Skeletal muscle tissue (tissue), 4 donors: ENCODE measurements around the gene TMEM145. TPM values are rescaled to one million over a fixed set of nuclear protein-coding genes. Genes with fewer than 3 reads are reported as not detected.
"Not testable (repeated sequence)": the region's sequence is repeated elsewhere in the genome, so short reads cannot be mapped to it uniquely, and the experiment has no call there.

Experiments used
- H3K27ac ChIP-seq: one replicate; pipeline ENCODE4 v1.7.0; 2013; ENCODE audit warnings: mild to moderate bottlenecking, low read depth, low read length, inconsistent platforms
- H3K27me3 ChIP-seq, 3 donors: one replicate each; pipeline ENCODE4 v1.7.0; 2013; ENCODE audit warnings: low read length in 3 of 3; ENCODE audit not compliant: control insufficient read depth in 3 of 3, insufficient read depth in 3 of 3
- H3K36me3 ChIP-seq, 3 donors: one replicate each; pipeline ENCODE4 v1.7.0; 2013; ENCODE audit warnings: low read length in 3 of 3; ENCODE audit not compliant: control insufficient read depth in 3 of 3, insufficient read depth in 3 of 3
- H3K4me1 ChIP-seq, 3 donors: one replicate each; pipeline ENCODE4 v1.7.0; 2013; ENCODE audit warnings: low read length in 3 of 3, mild to moderate bottlenecking in 3 of 3; ENCODE audit not compliant: control insufficient read depth in 3 of 3, insufficient read depth in 3 of 3
- H3K4me3 ChIP-seq, 3 donors: one replicate each; pipeline ENCODE4 v1.7.0; 2013; ENCODE audit warnings: low read length in 3 of 3
- H3K9ac ChIP-seq, 3 donors: one replicate each; pipeline ENCODE4 v1.7.0; 2013; ENCODE audit warnings: low read length in 3 of 3, mild to moderate bottlenecking in 3 of 3, moderate library complexity in 2 of 3, low read depth in 1 of 3
- H3K9me3 ChIP-seq, 3 donors: one replicate each; pipeline ENCODE4 v1.7.0; 2013; ENCODE audit warnings: low read length in 3 of 3; ENCODE audit not compliant: control insufficient read depth in 3 of 3
- total RNA-seq: library from RNA; depleted of rRNA; stranded (reverse); fragments of >200 nt; gene quantifications from one replicate; pipeline ENCODE4 v1.2.3, GENCODE V29; 2014
- donor health status: Osteomylitis.

Gene TMEM145
- total RNA-seq, 1 donor from 2014 or later: 0.52 TPM

GRCh38 chr19:42324655-42325307 is 11.7 kb downstream of the TMEM145 start:
- peaks cover 17 to 25% (median 19%) of the 10 kb centered on the region in 3 donors for H3K27me3 ChIP-seq
- no peak overlapping the region for H3K27ac ChIP-seq
- no peaks in the 10 kb centered on the region for H3K9me3 ChIP-seq
- peak overlapping the region in 1 of 3 donors; percentile 35 for H3K9ac ChIP-seq
- peak overlapping the region; percentile 46 to 93 (median 62) for H3K4me3 ChIP-seq
- H3K36me3 ChIP-seq: no peaks in the 10 kb centered on the region
- peaks cover 22 to 32% (median 28%) of the 10 kb centered on the region in 3 donors for H3K4me1 ChIP-seq

GRCh38 chr19:42325308-42325895 is 12.3 kb downstream of the TMEM145 start, which contains the start of gene MEGF8:
Gene MEGF8 (plus strand): TSS chr19:42325635. CDS start chr19:42326244, 609 bp downstream.
- H3K9me3 ChIP-seq: no peaks in the 10 kb centered on the region
- peaks cover 17 to 25% (median 19%) of the 10 kb centered on the region in 3 donors for H3K27me3 ChIP-seq
- H3K4me1 ChIP-seq: peaks cover 22 to 33% (median 30%) of the 10 kb centered on the region in 3 donors
- H3K4me3 ChIP-seq: peak within 1 kb of the TSS; percentile 79 to 93 (median 90)
- peak within 1 kb of the TSS; percentile 79 for H3K27ac ChIP-seq
- peak within 1 kb of the TSS; percentile 94 to 95 (median 95) for H3K9ac ChIP-seq
- no peaks in the 10 kb centered on the region for H3K36me3 ChIP-seq

DNA sequence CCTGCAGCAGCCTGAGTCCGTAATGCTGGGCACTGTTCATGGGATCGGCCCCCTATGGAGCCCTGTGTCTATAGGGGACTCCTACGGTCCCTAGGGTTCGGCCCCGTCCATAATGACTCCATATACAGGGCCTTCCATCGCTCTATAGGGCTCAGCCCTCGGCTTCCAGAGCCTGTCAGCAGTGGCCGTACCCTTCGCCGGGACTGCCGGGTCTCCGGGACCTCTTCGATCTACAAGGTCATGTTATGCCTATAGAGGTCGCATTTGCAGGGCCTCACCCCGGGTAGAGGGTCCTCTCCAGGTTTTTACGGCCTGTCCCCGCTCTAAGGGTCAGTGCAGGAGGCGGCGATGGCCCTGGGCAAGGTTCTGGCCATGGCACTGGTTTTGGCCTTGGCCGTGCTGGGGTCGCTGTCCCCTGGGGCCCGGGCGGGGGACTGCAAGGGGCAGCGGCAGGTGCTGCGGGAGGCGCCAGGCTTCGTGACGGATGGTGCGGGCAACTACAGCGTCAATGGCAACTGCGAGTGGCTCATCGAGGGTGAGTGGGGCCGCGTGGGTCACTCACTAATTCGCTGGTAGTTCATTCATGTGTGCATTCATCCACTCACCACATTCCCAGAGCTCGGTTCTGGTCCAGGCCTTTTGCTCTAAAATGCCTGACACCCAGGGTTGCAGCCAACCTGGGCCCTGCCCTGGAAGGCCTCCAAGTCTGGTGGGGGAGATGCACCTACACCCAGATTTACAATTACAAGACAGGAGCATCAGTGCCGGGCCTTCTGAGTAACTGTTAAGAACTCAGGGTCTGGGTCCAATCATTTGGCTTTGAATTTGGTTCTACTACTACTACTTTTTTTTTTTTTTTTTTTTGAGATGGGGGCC is 13.0 kb downstream of the TMEM145 start:
- Histone ChIP-seq H3K9ac (peak overlapping the region; percentile 94 to 95 (median 95)), H3K27ac (peak overlapping the region; percentile 79), H3K4me3 (peak overlapping the region; percentile 79 to 93 (median 90)), H3K9me3 (no peaks in the 10 kb centered on the region), H3K27me3 (peaks cover 17 to 25% (median 19%) of the 10 kb centered on the region in 3 donors), H3K4me1 (peaks cover 25 to 40% (median 33%) of the 10 kb centered on the region in 3 donors), H3K36me3 (no peaks in the 10 kb centered on the region)

GRCh38 chr19:42326969-42327368 is 13.9 kb downstream of the TMEM145 start:
- peak overlapping the region in 2 of 3 donors; percentile 14 to 94 for H3K9ac ChIP-seq
- no peaks in the 10 kb centered on the region for H3K9me3 ChIP-seq
- peaks cover 25 to 42% (median 33%) of the 10 kb centered on the region in 3 donors for H3K4me1 ChIP-seq
- H3K36me3 ChIP-seq: no peaks in the 10 kb centered on the region
- peak overlapping the region; percentile 79 to 93 (median 90) for H3K4me3 ChIP-seq
- H3K27ac ChIP-seq: no peak overlapping the region
- H3K27me3 ChIP-seq: peaks cover 14 to 21% (median 19%) of the 10 kb centered on the region in 3 donors

DNA sequence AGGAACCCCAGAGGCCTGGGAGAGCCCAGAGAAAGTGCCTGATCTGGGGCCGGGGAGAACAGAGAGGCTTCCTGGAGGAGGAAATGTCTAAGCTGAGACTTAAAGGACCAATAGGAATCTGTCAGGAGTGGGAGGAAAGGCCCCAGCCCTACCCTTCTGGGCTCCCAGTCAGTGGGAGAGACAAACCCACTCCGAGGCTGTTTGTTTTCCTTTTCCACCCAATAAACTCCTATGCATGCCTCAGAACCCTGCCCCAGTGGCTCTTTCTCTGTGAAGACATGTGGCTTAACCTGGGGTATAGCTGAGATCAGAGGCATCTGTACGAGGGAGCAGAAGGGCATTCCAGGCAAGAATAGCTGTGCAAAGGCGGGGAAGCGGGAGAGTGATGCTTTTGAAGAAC is 14.3 kb downstream of the TMEM145 start:
- Histone ChIP-seq H3K36me3 (no peaks in the 10 kb centered on the region), H3K4me3 (peak overlapping the region in 1 of 3 donors; percentile 79), H3K27ac (no peak overlapping the region), H3K9ac (peak overlapping the region in 1 of 3 donors; percentile 14), H3K4me1 (peaks cover 25 to 46% (median 33%) of the 10 kb centered on the region in 3 donors), H3K27me3 (peaks cover 14 to 19% (median 17%) of the 10 kb centered on the region in 3 donors), H3K9me3 (no peaks in the 10 kb centered on the region)

- H3K9ac ChIP-seq: no peak overlapping the region
- no peak overlapping the region for H3K27ac ChIP-seq
- H3K36me3 ChIP-seq: no peaks in the 10 kb centered on the region
- H3K27me3 ChIP-seq: peaks cover 13 to 18% (median 14%) of the 10 kb centered on the region in 3 donors
- H3K9me3 ChIP-seq: no peaks in the 10 kb centered on the region
- H3K4me3 ChIP-seq: no peak overlapping the region
- H3K4me1 ChIP-seq: peaks cover 28 to 46% (median 33%) of the 10 kb centered on the region in 3 donors
Measured at GRCh38 chr19:42328106-42328505, 15.0 kb downstream of the TMEM145 start.

- Histone ChIP-seq H3K27ac (no peak overlapping the region), H3K27me3 (peaks cover 9 to 10% (median 9%) of the 10 kb centered on the region in 3 donors), H3K9me3 (no peaks in the 10 kb centered on the region), H3K4me3 (no peak overlapping the region), H3K4me1 (peaks cover 28 to 46% (median 33%) of the 10 kb centered on the region in 3 donors), H3K36me3 (peaks cover 0 to 3% (median 2%) of the 10 kb centered on the region in 3 donors), H3K9ac (no peak overlapping the region)
Measured at GRCh38 chr19:42328854-42329253, 15.7 kb downstream of the TMEM145 start.

- Histone ChIP-seq H3K4me3 (no peak overlapping the region), H3K27me3 (no peaks in the 10 kb centered on the region), H3K27ac (no peak overlapping the region), H3K36me3 (peaks cover 3 to 9% (median 7%) of the 10 kb centered on the region in 3 donors), H3K9me3 (no peaks in the 10 kb centered on the region), H3K9ac (no peak overlapping the region), H3K4me1 (peaks cover 21 to 43% (median 28%) of the 10 kb centered on the region in 3 donors)
Measured at GRCh38 chr19:42330241-42330711, 17.2 kb downstream of the TMEM145 start.

DNA sequence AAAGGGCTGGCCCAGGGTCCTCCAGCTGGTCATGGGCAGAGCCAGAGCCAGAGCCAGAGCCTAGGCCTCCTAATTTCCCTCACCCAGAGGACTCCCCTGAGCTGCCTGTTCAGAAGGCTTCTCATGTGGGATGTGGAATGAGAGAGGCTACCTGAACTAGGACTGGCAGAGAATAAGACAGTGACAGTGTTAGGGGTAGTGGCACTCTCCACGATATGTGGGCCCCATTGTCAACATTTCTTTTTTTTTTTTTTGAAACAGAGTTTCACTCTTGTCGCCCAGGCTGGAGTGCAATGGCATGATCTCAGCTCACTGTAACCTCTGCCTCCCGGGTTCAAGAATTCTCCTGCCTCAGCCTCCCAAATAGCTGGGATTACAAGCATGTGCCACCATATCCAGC is 18.2 kb downstream of the TMEM145 start:
- H3K36me3 ChIP-seq: peaks cover 9 to 18% (median 10%) of the 10 kb centered on the region in 3 donors
- H3K27ac ChIP-seq, H3K9me3 ChIP-seq, H3K4me3 ChIP-seq, H3K27me3 ChIP-seq, H3K9ac ChIP-seq: not testable (repeated sequence)
- peaks cover 17 to 36% (median 23%) of the 10 kb centered on the region in 3 donors for H3K4me1 ChIP-seq
